Cerebellar cortex (tissue), 1 donor: ENCODE results near the gene MAP1LC3B2.

Experiments used
- DNase-seq: peaks from one replicate; pipeline ENCODE4 v3.0.0-alpha.2; 2015; ENCODE audit warnings: low spot score

MAP1LC3B2 gene

DNA sequence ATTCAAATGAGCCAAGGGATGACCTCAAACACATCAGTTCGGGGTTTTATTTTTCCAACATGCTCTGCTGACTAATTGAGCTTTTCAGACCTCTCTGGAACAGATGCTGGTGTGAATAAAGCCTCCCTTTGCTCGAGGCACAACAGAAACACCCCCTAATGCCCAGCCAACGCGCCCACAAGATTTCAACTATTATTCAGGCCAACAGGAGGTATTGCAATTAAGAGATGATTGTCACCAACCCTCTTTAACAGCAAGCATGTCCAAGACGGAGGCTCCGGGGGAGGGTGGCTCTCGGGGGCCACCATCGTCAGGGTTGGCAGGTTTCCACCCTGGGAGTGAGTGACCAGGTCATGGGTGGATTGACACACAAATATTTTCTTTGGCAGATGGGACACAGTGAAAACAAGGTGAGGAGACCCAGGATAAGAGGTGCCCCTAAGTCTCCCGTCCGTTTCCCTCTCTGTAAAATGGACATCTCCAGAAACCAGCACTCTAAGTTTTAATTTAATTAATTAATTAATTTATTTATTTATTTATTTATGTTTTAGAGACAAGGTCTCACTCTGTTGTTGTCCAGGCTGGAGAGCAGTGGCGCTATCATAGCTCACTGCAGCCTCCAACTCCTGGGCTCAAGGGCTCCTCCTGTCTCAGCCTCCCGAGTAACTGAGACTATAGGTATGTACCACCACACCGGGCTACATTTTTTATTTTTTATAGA is 56.1 kb downstream of the MAP1LC3B2 start:
- DNase-seq: peak; percentile 53

DNA sequence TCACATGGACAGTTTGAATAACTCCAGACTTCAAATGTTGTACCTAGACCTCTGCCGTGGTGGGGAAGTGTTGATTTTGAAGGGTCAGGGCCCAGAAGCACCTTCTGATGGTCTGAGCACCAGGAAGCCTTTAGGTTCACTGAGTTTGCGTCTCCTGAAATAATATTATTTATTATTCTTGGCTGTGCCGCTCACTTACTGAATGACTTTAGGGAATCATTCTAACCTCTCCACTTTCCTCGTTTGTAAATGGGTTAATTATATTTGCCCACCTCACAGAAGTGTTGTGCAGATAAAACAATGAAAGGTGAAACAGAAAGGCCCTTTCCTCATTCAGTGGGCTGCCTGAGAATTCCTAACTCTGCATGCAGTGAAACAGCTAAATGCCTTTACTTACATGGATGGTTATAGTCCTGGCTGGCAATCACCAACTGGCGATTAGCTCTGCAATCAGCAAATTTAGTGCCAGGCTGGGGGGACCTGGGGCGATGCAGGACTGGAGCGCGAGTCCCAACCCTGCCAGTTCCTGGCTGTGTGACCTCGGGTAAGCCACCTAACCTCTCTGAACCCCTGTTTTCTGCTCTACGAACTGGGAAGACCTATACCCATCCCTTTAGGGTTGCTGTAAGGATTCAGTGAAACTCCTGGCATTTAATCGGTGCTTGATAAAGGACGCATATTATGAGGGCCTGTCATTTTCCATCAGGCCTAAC is 57.5 kb downstream of the MAP1LC3B2 start:
- DNase-seq: no peak

DNA sequence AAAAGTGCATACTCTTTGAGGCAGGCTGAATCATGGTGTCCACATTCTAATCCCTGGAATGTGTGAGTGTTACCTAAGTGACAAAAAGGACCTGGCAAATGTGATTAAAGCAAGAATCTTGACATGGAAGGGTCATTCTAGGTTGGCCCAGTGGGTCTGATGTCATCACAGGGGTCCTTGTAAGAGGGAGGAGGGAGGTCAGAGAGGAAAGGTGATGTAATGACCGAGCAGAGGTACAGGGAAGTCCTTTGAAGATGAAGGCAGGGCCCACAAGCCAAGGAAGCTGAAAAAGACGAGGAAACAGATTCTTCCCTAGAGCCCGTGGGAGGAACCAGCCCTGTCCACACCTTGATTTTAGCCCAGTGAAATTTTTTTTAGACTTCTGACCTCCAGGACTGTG is 60.1 kb downstream of the MAP1LC3B2 start:
- no peak for DNase-seq

DNA sequence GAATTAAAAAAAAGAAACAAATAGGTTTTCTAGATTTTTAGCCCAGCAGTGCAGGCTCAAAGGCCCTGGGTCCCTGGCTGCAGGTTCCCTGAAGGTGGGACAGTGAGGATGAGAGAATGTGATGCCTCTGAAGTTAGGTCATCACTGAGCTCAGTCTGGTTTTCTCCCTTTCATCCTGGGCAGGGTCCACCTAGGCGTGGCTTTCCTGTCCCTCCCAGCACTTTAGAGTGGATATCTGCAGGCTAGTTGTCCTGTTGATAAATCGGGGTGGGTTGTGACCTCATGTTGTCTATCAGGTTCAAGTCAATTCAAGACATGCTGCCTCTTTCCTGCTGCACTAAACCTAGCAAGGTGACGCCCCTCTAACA is 60.9 kb downstream of the MAP1LC3B2 start:
- DNase-seq: no peak

DNA sequence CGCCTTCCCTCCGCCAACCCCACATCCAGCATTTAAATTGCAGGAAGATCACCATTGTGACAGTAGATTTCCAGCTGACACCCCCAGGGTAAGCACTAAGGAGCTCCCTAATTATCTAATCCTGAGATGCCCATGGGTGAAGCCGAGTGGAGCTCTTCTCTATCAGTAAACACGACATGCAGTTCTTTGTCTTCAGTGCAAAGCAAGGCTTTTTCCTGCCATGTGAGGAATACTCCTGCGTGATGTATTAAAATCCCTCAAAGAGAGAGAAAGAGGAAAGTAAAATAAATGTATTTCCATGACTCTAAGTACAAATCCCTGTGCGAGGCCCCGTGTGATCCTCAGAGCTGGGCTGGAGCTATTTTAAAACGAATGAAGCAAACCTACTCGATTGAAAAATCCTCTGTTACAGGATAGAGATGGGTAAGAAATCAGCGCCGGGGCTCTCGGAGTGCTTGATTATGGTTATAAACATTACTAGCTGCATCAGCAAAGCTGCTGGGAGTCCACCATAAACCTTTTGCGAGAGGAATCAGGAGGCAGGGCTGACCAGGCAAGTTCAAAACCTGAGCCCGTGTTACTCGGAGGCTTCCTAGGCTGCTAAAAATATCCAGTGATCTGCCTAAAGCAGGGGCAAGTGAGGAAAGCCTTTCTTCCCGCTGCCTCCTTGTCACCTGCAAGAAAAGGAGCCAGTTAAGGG is 61.5 kb downstream of the MAP1LC3B2 start:
- peak; percentile 59 for DNase-seq

DNA sequence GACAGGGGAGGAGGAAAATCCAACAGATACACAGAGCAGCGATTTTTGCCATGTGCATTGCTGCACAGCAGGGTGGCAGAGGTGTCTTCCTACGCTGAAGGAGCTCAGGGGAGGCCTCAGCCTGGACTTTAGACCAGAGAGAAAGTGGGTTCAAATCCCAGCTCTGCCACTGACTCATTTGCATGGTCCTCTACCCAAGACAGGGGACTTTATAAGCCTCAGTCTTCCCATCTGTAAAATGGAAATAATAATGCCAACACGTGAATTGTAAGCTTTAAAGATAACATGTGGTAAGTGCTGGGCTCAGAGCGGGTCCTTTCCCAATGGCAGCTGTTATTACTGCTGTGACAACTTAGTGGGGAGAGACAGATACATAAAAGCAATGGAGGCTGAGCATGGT is 62.0 kb downstream of the MAP1LC3B2 start:
- no peak for DNase-seq

DNA sequence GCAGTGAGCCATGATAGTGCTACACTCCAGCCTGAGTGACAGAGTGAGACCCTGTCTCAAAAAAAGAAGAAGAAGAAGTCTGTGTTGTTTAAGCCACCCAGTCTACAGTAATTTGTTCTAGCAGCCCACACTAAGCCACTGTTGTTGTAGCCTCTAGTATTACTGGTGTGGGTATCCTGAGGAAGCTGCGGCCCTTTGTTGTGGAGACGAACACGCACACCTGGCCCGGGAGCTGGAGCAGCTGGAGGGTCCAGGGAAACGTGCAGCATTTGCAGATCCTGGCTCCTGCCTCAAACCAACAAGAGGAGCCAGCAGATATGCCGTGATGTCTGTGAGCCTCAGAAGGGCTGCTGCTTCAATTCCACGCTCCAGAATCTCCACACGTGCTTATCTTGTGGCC is 65.3 kb downstream of the MAP1LC3B2 start:
- DNase-seq: no peak

DNA sequence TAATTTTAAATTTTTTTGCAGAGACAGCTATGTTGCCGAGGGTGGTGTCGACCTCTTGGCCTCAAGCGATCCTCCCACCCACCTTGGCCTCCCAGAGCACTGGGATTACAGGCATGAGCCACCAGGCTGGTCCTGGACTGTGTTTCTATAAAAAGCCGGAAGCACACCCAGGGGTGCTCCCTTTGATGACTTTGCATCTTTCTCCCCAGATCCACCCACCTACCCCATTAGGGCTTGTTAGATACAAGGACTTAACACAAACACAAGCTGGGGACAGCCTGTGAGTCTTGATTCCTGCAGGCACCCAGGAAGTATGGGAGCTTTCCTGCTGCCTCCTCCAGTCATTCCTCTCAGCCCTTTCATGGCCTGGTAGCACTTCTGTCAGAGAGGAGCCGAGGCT is 67.0 kb downstream of the MAP1LC3B2 start:
- DNase-seq: no peak
